SKM-1 treated with dmso at 0.1 percent for 144 hours (cell line): ENCODE measurements around the gene PREP.

Experiments used
- DNase-seq: peaks from one replicate; lab custom pipeline; 2025; ENCODE audit not compliant: unreplicated experiment; lab: John Stamatoyannopoulos, UW

Gene PREP

GRCh38 chr6:105398859-105399258 is 4.0 kb downstream of the PREP start:
- no peak for DNase-seq

- DNase-seq: no peak
These were observed 4.9 kb downstream of the PREP start for GRCh38 chr6:105397987-105398386.

- no peak for DNase-seq
These were observed 11.2 kb downstream of the PREP start for GRCh38 chr6:105391705-105392104.

- DNase-seq: no peak
These were observed 13.3 kb downstream of the PREP start for GRCh38 chr6:105389543-105389942.

GRCh38 chr6:105388392-105388791 is 14.5 kb downstream of the PREP start:
- DNase-seq: no peak

GRCh38 chr6:105384004-105384403 is 18.9 kb downstream of the PREP start:
- no peak for DNase-seq

- DNase-seq: no peak
These were observed 19.9 kb downstream of the PREP start for GRCh38 chr6:105382958-105383357.

- DNase-seq: no peak
These were observed 20.4 kb downstream of the PREP start for GRCh38 chr6:105382496-105382895.

- no peak for DNase-seq
These were observed 22.2 kb downstream of the PREP start for GRCh38 chr6:105380634-105381033.

GRCh38 chr6:105375797-105376196 is 27.1 kb downstream of the PREP start:
- no peak for DNase-seq

GRCh38 chr6:105374010-105374420 is 28.9 kb downstream of the PREP start:
- DNase-seq: no peak

- DNase-seq: no peak
These were observed 29.4 kb downstream of the PREP start for GRCh38 chr6:105373481-105373880.

- DNase-seq: no peak
These were observed 30.1 kb downstream of the PREP start for GRCh38 chr6:105372849-105373182.

- DNase-seq: no peak
These were observed 30.6 kb downstream of the PREP start for GRCh38 chr6:105372142-105372848.

- DNase-seq: no peak
These were observed 32.5 kb downstream of the PREP start for GRCh38 chr6:105370351-105370750.

GRCh38 chr6:105369145-105369544 is 33.7 kb downstream of the PREP start:
- DNase-seq: no peak

- DNase-seq: no peak
These were observed 38.6 kb downstream of the PREP start for GRCh38 chr6:105364243-105364642.

- DNase-seq: no peak
These were observed 39.7 kb downstream of the PREP start for GRCh38 chr6:105363100-105363754.

- DNase-seq: no peak
These were observed 43.2 kb downstream of the PREP start for GRCh38 chr6:105359419-105360370.

GRCh38 chr6:105357165-105357564 is 45.7 kb downstream of the PREP start:
- DNase-seq: no peak

- no peak for DNase-seq
These were observed 50.8 kb downstream of the PREP start for GRCh38 chr6:105352037-105352617.
